GM18519 (cell line): ENCODE results near the gene NCL.

Experiments
- ATAC-seq: cut with Tn5 transposase; IDR thresholded peaks from one replicate; pipeline ENCODE4 v1.9.1; 2021; ENCODE audit warnings: mild to moderate bottlenecking, moderate library complexity; ENCODE audit not compliant: unreplicated experiment, low FRiP score

The NCL gene, protein sequence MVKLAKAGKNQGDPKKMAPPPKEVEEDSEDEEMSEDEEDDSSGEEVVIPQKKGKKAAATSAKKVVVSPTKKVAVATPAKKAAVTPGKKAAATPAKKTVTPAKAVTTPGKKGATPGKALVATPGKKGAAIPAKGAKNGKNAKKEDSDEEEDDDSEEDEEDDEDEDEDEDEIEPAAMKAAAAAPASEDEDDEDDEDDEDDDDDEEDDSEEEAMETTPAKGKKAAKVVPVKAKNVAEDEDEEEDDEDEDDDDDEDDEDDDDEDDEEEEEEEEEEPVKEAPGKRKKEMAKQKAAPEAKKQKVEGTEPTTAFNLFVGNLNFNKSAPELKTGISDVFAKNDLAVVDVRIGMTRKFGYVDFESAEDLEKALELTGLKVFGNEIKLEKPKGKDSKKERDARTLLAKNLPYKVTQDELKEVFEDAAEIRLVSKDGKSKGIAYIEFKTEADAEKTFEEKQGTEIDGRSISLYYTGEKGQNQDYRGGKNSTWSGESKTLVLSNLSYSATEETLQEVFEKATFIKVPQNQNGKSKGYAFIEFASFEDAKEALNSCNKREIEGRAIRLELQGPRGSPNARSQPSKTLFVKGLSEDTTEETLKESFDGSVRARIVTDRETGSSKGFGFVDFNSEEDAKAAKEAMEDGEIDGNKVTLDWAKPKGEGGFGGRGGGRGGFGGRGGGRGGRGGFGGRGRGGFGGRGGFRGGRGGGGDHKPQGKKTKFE

GRCh38 chr2:231463698-231464575 is at the start of gene NCL:
TSS of gene NCL (minus strand) at chr2:231464484. CDS start at chr2:231464353, 131 bp downstream.
- peak; percentile 81 for ATAC-seq

GRCh38 chr2:231513746-231514224 is 49.5 kb upstream of the NCL start:
- no peak for ATAC-seq

DNA sequence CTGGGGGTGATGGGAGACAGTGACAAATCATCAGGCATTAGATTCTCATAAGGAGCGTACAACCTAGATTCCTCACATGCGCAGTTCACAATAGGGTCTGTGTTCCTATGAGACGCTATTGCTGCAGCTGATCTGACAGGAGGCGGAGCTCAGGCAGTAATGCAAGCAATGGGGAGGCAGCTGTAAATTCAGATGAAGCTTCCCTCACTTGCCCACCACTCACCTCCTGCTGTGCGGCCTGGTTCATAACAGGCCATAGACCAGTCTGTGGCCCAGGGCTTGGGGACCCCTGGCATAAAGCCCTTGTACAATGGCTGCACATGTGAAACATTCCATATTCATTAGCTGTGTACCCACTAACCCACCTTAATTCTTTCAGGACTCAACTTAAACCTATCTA is 47.9 kb upstream of the NCL start:
- ATAC-seq = no peak

DNA sequence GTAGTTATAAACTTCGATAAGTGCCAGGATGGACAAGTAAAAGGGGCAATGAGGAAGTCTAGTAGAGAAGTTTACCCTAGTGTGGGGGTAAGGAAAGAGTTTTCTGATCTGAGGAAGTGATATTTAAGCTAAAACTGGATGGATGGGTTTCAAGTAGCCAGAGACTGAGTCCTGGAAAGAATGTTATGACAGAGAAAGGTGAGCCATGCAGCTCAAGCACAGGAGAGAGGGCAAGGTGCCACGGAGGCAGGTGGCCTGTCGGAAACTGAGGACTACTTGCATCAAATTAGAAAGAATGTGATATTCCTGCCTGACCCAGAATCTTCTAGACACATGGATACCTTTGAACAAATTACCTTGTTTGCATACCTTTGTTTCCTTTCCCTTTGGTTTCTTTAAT is 39.5 kb upstream of the NCL start:
- ATAC-seq = no peak

- no peak for ATAC-seq
Observed at GRCh38 chr2:231502596-231502995, 38.3 kb upstream of the NCL start.

DNA sequence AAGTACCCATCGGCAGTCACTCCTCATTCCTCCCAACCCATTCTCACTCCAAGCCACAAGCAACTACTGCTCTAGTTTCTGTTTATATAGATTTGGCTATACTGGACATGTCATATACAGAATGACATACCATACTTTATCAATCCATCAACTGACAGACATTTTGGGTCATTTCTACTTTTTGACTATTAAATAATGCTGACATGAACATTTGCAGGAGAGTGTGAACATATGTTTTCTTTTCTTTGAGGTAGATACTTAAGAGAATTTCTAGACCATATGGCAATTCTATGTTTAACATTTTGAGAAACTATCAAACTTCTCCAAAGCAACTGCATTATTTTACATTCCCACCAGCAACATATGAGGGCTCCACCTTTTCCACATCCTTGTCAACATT is 33.4 kb upstream of the NCL start:
- ATAC-seq = no peak

DNA sequence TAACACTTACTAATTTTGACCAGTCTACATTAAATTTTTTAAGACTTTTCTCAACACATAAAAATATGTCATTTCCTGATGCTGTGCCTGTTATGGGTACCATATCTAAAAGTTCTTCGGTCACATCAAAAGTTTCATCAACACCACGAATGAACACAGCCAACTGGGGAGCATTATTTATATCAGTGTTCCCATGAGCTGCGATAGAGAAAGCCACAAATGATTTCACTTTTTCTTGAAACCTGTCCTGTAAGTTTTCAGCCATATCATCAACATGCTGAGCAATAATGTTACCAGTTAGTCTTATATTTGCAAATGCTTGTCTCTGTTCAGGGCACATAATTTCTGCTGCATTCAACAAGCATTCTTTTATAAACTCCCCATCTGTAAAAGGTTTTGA is 30.4 kb upstream of the NCL start:
- no peak for ATAC-seq

- ATAC-seq = no peak
Observed at GRCh38 chr2:231490801-231491200, 26.5 kb upstream of the NCL start.

GRCh38 chr2:231489990-231490389 is 25.7 kb upstream of the NCL start:
- ATAC-seq = no peak

DNA sequence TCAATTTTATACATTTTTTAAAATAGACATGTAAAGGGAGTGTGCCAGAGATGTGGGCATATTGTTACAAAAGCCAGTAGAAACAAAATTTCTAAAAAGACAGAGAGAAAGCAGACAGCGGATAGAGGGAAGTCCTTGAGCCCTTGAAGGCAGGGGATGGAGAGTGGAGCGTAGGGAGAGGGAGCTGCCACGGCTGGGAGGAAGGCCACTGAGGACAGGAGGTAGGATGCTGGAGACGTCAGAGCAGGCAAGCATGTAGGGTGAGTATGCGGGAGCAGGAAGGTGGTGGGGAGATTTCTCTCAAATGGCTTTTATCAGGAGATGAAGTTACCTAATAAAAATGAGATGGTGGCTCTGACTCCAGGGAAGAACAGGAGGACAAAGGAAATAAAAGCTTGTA is 24.0 kb upstream of the NCL start:
- ATAC-seq = no peak

DNA sequence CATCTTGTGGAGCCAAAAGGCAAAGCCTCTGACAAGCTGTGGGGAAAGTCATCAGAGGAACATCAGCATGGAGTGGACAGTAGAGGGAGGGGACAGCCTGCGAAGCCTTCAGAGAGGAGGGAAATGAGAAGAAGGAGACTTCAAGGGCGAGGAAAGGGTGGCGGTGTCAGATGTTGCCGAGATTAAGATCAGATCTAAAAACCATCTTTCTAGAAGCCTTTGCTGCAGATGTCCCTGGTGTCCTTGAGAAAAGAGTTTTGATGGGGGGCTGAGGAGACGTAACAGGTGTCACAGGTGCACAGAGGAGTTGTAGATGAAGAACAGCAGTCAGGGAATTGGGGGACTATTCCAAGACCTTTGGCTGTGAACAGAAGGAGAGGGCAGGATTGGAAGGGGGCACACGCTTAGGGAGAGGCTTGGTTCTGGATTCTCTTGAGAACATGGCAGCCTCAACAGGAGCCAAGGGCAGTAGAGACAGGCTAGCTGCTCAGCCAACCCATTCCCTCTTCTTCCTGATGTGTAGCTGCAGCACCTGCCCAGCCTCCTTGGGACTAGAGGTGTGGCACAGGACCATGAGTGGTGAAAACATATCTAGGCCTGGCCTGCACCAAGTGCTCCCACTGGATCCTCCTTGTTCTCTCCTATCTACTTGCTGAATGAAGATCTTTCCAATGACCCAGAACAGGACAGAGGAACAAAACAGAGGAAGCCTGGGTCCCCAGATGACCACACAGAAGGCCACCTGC is 22.7 kb upstream of the NCL start:
- ATAC-seq = no peak

DNA sequence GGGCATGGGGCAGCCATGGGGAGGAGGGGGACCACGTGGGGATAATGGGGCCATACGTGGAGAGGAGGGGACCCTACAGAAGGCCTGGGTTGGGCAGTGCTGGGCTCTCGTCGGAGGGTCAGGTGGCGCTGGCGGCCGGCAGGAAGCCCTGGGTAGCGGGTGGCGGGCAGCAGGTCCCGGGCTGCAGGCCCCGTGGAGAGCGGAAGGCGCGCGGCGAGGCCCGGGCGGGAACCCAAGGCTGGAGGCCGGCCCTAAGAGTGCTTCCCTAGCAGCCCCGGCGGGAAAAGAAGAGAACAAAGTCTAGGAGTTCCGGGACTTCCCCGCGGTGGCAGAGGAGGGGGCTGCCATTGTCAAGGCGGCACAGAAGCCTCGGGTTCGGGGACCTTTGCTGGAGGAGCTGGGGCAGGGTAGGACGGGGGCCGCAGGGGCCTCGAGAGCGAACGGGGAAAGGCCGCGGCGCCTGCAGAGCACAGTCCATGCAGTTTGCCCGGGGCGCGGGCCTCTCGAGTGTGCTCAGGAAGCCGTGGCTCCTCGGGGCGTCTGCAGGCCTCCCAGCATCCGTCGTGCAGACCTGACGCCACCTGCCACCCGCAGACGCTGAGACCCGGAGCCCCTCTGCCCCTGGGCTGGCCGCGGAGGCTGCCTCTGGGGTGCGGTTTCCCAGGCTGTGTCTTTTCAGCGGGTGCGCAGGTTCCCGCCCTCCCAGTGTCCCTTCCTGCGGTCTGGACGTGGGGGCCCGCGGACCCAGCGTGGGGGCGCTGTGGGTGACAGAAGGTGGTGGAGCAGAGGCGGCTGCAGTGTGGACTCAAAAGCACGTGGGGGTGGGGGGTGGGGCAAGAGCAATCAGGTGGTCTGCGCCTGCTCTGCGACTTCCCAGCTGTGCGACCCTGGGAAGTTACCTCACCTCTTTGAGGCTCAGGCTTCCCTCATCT is 19.4 kb upstream of the NCL start:
- no peak for ATAC-seq

DNA sequence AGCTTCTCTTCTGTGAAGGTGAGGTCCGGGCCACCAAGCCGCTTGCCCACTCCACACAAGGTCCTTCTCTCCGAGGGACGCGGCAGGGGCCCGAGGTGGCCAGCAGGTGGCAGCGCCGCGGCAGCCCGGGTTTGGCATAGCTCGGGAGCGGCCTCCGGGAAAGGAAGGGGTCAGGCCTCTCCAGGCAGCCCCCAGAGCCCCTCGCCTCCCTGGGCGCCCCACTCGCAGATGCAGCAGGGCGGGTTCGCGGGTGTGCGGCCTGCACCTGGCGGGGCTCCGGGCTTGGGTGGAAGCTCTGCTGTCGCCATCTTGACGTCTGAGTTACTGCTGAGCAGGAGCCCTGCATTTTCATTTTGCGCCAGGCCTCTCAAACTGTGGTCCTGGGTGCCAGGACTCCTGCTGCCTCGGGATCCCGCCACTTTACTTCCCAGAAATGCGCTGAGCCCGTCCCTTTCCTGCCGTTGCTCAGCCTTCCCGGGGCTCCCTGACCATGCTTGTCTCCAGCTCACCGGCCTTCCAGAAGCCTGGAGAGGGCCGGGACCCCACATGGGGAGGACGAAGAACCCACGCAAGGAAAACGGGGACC is 18.6 kb upstream of the NCL start:
- ATAC-seq = no peak

DNA sequence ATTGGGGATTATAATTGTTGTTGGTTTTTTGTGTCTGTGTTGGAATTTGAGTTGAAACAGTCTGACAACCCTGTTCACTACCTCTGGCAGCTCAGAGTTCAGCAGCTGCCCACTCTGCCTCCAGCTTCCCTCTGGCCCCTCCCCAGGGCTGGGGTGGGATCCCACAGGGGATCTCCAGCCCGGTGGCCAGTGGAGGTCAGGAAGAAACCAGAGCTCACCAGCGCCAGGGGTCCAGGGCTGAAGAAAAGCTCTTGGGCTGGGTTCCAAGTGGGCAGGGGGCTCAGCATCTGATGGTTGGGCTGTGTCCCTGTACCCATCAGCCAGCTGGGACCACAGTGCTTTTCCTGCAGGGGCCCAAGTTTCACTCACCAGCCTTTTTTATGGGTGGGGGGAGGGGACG is 16.5 kb upstream of the NCL start:
- ATAC-seq = no peak

DNA sequence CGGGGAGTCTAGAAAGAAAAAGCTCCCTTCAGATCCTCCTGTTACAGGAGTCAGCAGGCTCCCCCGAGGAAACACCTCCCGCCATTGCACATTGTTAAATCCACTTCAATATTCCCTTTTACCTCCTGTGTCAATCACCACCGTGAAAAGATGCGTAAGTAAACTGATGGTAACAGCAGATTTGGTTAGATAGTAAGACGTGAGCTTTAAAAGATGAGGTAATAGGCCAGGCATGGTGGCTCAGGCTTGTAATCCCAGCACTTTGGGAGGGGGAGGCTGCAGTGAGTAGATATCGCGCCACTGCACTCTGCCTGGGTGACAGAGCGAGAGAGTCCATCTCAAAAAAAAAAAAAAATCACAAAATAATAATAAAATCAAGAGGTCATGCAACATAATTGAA is 15.2 kb upstream of the NCL start:
- ATAC-seq = no peak

DNA sequence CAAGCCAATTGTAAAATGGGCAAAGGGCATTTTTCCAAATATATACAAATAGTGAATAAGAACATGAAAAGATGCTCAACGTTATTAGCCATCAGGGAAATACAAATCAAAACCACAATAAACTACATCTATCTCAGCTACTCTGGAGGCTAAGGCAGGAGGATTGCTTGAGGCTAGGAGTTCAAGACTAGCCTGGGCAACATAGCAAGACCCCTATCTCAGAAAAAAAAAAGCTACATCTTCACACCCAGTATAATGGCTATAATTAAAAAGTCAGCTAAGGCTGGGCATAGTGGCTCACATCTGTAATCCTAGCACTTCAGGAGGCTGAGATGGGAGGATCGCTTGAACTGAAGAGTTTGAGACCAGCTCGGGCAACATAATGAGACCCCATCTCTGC is 12.6 kb upstream of the NCL start:
- ATAC-seq = no peak

- ATAC-seq = no peak
Observed at GRCh38 chr2:231475965-231476364, 11.7 kb upstream of the NCL start.

DNA sequence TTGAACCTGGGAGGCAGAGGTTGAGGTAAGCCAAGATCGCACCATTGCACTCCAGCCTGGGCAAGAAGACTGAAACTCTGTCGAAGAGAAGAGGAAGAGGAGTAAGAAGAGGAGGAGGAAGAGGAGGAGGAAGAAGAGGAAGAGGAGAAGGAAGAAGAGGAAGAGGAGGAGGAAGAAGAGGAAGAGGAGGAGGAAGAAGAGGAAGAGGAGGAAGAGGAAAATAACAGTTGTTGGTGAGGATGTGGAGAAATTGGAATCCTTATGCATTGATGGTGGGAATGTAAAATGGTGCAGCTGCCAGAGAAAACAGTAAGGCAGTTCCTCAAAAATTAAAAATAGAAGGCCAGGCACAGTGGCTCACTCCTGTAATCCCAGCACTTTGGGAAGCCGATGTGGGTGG is 8.5 kb upstream of the NCL start:
- no peak for ATAC-seq
